ENCODE measurements around the gene PHF20. TPM values are rescaled to one million over a fixed set of nuclear protein-coding genes. Genes with fewer than 3 reads are reported as not detected.

The PHF20 gene
- total RNA-seq, 1 experiment from 2014 or later = 65.8 TPM

GRCh38 chr20:35907017-35907701 is 135.3 kb downstream of the PHF20 start:
- TF ChIP-seq ZNF281 (CRISPR knock-in tag; IDR thresholded peaks at IDR 0.05) = no peak
- TF ChIP-seq, protein P1, sequence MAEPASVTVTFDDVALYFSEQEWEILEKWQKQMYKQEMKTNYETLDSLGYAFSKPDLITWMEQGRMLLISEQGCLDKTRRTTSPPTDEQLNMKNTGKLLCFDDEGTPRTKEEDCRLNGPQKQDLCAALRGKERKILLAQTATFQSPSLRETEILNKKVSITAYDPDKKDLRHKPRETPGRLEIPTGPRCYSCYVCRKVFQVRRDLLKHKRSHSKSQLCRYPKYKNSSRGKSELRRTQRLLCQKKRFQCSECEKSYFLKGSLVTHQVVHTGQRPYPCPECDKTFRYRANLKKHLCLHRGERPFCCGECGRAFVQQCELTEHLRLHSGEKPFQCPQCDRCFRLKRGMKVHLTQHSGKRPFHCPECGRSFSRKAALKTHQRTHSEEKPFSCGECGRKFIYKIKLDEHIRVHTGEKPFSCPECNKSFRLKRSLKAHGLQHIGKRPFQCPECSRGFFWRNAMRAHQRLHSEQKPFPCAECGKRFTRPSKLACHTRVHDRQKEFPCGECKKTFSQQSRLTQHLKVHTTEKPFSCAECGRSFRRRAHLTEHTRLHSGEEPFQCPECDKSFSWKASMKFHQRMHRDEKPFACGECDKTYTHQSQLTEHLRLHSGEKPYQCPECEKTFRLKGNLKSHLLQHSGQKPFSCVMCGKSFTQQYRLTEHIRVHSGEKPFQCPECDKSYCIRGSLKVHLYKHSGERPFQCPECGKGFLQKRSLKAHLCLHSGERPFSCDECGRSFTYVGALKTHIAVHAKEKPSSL (CRISPR knock-in tag; conservative IDR thresholded peaks at IDR 0.05) = no peak
- no peaks in the 10 kb centered on the region for H3K27me3 Mint-ChIP-seq (ENCODE audit: low read depth)
- no peak for DNase-seq (ENCODE audit: low spot score)
- H3K9me3 Mint-ChIP-seq = 0 out of 2 replicates have a peak, but pooled peaks cover 4% of the 10 kb centered on the region
- no peak overlapping the region for H3K4me3 Mint-ChIP-seq
- POLR2A ChIA-PET = no interaction called here
- H3K36me3 Mint-ChIP-seq = peaks cover 33% of the 10 kb centered on the region
- CTCF ChIA-PET = interaction anchor here (1.0 to 2.5 kb wide), 5 partner anchors 23 to 288 kb away, joined by 3 to 14 read pairs (median 8); partner anchors contain the start of gene SCAND1
- ATAC-seq = no peak
- H3K4me1 Mint-ChIP-seq = peaks cover 29% of the 10 kb centered on the region
- H3K27ac Mint-ChIP-seq = peak overlapping the region; percentile 95

DNA sequence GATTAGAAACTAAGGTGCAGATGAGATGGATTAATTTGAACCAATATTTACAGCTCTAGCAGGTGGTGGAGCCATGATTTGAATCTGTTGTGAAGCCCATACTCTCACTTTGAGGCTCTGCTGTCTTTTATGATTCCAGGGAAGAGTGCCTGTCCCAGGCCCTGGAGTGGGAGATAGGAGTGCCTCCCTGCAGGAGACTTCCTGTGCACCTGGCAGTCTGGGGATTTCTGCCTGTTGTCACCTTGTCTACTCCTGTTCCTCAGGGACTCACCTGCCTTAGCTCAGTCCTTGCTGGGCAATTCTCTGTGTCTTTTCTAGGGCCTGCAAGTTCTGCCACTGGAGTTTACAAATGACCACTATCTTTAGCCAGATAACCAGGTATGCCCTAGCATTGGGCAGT is 136.2 kb downstream of the PHF20 start:
- peaks cover 29% of the 10 kb centered on the region for H3K4me1 Mint-ChIP-seq
- peak; percentile 87 for ATAC-seq
- H3K36me3 Mint-ChIP-seq = peaks cover 34% of the 10 kb centered on the region
- no peaks in the 10 kb centered on the region for H3K27me3 Mint-ChIP-seq (ENCODE audit: low read depth)
- 0 out of 2 replicates have a peak, but pooled peaks cover 4% of the 10 kb centered on the region for H3K9me3 Mint-ChIP-seq
- H3K27ac Mint-ChIP-seq = peak overlapping the region; percentile 95
- CTCF ChIA-PET = interaction anchor here (1.9 to 2.5 kb wide), 3 partner anchors 24 to 46 kb away, joined by 8 to 14 read pairs (median 12); partner anchors contain the start of gene SCAND1
- DNase-seq (ENCODE audit: low spot score) = peak; percentile 28
- TF ChIP-seq, protein P2, sequence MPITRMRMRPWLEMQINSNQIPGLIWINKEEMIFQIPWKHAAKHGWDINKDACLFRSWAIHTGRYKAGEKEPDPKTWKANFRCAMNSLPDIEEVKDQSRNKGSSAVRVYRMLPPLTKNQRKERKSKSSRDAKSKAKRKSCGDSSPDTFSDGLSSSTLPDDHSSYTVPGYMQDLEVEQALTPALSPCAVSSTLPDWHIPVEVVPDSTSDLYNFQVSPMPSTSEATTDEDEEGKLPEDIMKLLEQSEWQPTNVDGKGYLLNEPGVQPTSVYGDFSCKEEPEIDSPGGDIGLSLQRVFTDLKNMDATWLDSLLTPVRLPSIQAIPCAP (CRISPR knock-in tag; IDR thresholded peaks at IDR 0.05) = no peak
- TF ChIP-seq, protein P3, sequence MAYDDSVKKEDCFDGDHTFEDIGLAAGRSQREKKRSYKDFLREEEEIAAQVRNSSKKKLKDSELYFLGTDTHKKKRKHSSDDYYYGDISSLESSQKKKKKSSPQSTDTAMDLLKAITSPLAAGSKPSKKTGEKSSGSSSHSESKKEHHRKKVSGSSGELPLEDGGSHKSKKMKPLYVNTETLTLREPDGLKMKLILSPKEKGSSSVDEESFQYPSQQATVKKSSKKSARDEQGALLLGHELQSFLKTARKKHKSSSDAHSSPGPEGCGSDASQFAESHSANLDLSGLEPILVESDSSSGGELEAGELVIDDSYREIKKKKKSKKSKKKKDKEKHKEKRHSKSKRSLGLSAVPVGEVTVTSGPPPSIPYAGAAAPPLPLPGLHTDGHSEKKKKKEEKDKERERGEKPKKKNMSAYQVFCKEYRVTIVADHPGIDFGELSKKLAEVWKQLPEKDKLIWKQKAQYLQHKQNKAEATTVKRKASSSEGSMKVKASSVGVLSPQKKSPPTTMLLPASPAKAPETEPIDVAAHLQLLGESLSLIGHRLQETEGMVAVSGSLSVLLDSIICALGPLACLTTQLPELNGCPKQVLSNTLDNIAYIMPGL (CRISPR knock-in tag; IDR thresholded peaks at IDR 0.05) = no peak
- TF ChIP-seq ZNF317 (CRISPR knock-in tag; IDR thresholded peaks at IDR 0.05; ENCODE audit: borderline replicate concordance, low read depth) (0 out of 2 replicates have a peak, but pooled peaks have one; percentile 34), IRF2 (CRISPR knock-in tag; IDR thresholded peaks at IDR 0.05; ENCODE audit: borderline replicate concordance, low read depth) (no peak), ZNF138 (CRISPR knock-in tag; conservative IDR thresholded peaks at IDR 0.05) (no peak), PRRX2 (CRISPR knock-in tag; IDR thresholded peaks at IDR 0.05) (no peak), ATF6 (CRISPR knock-in tag; IDR thresholded peaks at IDR 0.05) (no peak), TP53 (CRISPR knock-in tag; IDR thresholded peaks at IDR 0.05) (no peak), ZMAT4 (CRISPR knock-in tag; IDR thresholded peaks at IDR 0.05) (no peak), ZNF423 (CRISPR knock-in tag; IDR thresholded peaks at IDR 0.05) (peak; percentile 32; the same call in 1 of the 2 replicates)
- H3K4me3 Mint-ChIP-seq = peak overlapping the region; percentile 19; the same call in 1 of the 2 replicates
- POLR2A ChIA-PET = no interaction called here
